GOT3 (cell line): Measurements from ENCODE around the gene MAP2K5.

Source experiments
- DNase-seq: peaks from one replicate; lab custom pipeline; 2025; ENCODE audit warnings: mixed read lengths; lab: John Stamatoyannopoulos, UW

Gene MAP2K5

DNA sequence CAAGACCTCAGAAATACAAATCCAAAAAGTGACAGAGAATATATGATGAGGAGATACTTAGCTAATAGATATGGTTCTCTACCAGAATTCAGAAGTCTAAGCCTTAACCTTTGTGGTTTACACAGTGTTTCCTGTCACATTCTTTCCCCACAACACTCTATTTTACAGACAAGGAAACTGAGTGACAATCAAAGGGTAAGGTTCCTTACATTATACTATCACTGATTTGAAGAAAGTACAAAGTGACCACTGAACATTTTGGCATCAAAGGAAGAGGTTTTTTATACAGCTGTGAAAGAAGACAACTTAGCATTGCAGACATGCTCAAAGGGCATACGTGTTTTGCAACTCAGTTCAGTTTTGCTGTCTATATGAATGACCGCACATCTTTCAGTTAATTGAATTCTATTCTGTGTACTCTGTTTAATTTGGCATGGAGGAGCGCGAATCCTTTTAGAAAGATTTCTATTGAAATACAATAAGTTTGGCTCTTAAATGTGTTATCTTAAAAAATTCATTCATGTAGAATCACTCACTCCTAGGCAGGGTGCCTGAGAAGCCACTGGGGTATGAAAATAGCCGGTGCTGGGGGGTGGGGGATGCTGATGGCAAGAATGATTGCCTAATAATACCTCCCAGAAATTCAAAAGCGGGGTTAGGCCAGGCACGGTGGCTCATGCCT lies 216.3 kb downstream of the MAP2K5 start:
- DNase-seq: no peak

DNA sequence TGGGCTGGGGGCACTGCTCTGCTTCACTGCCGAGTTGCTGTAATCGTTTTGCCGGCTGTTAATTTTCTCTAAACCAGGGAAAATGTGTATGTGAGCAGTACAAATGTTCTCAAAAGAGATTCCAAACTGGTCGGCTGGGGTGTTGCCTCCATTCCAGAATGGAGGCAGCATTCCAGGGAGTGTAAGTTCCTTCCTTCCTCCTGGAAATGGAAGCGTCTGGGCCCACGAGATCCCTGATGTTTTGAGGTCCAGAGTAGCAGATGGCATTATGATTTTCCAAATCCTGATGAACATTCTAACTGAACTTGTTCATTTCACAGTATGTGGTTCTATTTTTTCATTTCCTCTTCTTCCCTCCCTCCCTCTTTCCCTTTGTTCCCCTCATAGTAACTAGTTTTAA lies 218.4 kb downstream of the MAP2K5 start:
- no peak for DNase-seq

DNA sequence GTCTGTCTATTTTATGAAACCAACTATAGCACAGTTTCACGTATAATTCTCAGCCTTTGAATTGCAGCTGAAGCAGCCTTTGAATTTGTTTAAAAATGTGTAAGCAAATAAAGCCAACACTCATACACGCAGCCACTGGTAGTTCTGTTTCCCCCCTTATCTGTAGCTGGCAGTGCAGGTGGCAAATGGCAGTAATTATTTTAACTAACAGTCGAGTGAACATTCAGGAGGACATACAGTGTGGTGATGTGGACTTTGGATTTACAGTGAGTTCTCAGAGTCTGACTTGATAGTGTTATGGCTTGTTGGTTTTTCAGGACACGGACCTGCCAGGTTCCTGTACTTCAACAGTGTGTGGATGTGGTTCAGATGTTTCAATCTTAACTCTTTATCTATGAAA lies 218.8 kb downstream of the MAP2K5 start:
- no peak for DNase-seq

DNA sequence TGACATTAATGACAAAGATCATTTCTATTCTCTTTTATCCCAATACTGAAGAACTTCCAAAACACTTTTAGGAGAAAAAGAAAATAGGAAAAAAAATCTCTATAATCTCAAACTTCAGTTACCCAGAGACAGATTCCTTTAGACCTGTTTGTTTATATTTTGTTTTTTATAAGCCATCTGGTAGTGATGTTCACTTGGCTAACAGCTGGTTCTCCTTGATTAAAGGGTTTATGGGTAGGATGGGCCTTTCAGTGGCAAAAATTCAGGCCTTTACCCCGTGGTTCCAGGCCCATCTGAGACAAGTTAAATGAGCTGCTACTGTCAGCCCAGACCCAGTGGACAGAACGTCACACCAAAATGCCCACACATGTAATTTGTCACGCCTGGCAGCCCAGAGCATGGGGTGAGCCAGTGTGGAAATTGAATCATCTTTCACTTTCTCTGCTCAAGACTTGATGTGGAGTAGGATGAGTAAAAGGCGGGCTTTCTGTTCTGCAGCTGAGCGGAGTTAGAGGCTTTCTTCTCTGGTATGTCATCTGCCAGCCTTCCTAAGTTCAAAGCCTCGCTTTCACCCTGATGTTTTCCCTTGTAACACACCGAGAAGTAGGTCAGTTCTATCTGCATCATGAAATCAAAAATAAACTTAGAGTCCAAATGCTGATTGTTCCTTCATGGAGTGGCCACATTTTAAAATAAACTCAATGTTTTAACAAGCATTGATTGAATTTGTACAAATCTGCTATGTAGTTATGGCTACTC lies 220.3 kb downstream of the MAP2K5 start:
- no peak for DNase-seq

DNA sequence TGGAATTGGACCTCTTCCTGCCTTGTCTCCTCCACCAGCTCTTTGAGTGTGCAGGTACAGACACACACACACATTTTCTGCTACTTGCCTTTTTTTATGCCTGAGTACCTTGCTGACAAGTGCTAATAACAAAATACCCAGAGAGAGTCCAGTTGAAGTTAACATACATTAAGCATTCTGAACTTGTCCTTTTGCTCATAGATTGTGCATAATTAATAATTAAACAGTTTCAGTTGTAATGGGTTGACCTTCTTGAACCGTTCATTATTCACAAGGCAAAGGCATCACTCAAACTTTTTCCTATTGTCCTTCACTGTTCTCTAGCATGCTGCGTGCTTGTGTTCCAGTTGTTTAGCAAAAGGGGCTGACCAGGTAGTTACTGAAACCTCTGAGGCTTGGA lies 223.2 kb downstream of the MAP2K5 start:
- no peak for DNase-seq

DNA sequence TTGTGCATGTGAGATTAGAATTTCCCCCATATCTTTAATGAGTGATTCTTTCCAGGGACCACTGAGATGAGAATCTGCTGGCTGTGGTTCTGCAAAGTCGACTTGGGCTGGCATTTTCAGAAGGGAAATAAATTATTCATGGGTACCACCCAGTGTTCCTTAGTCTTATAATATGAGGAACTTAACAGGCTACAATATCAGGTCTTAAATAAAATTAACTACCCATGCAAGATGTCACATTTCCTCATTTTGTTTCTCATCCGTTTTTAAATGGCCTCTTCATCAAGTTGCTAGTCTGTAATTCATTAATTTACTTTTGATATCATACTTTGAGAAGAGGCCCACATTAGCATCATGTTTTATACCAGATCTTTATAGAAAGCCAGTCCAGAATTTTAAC lies 224.5 kb downstream of the MAP2K5 start:
- DNase-seq: no peak

DNA sequence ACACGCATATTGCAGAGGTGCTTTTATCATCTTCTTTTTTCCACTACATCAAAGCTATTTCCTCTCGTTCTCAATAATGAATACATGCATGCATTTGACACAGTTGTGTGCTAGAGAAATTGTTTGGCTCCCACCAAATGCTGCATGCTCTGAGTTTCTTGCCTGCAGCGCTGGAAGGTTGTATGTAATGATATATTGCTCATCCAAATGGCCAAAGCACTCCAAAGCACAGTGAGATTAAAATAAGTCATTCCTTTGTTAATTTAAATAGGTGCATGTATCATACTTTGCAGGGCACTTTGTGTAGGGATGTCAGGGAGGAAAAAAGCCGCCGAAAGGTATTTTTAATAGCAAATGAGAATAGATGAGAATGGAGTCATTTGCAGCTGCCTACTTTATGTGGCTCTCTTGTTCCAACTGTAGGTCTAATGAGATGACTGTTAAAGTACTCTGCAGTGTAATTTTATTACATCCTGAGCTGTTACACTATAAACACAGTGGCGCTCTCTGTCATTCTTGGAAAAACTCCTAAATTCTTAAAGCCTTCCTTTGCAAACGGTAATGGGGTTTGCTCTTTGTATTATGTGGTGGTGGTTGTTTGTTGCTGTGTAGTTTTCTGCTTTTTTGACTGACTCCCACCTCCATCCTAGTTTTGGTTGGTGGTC lies 225.9 kb downstream of the MAP2K5 start:
- DNase-seq: no peak

DNA sequence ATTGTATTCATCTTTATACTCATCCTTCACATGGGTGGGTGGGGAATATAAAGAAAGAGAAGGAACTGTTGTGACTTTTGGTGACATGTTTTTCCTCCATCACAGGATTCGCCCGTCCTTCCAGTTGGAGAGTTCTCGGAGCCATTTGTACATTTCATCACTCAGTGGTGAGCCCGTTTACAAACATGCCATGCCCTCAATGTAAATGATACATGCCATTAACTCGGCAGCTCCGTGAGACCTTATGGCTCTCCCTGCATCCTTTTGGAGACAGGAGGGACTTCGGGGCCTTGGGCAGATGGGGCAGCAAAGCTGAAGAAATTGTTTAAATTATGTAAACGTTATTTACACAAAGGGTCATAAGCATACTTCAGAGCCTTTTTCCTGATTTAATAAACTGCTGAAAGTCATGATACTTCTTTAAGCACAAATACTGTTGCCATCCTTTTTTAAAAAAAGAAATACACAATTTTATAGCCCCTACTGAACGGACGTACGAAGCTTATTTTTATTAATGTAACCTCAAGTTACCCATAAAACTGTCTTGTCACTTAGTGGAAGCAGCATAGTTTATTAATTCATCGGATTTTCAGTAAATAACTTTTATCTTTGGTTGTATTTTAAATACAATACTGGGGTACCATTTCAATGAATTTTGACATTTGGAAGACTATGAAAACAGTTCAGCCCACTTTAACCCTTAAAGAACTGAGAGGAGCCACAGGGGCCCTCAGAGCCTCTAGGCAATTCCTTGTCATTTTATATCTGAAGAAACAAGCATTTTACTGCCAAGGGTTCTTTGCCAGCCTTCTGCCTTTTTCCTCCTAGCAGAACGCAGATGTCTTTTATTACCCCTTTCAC lies 227.2 kb downstream of the MAP2K5 start:
- DNase-seq: no peak

DNA sequence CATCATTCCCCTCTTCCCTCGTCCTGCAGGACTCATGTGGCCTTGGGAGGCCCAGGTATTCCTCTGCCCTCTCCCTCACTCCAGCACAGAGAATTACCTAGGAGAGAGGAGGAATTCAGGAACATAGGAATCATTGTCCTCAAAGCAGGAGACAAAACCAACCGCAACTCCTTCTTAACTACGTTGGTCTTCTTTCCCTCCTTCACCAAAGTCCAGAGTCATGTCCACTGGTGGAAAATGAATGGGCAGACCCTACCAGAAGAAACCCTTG lies 227.8 kb downstream of the MAP2K5 start:
- no peak for DNase-seq

DNA sequence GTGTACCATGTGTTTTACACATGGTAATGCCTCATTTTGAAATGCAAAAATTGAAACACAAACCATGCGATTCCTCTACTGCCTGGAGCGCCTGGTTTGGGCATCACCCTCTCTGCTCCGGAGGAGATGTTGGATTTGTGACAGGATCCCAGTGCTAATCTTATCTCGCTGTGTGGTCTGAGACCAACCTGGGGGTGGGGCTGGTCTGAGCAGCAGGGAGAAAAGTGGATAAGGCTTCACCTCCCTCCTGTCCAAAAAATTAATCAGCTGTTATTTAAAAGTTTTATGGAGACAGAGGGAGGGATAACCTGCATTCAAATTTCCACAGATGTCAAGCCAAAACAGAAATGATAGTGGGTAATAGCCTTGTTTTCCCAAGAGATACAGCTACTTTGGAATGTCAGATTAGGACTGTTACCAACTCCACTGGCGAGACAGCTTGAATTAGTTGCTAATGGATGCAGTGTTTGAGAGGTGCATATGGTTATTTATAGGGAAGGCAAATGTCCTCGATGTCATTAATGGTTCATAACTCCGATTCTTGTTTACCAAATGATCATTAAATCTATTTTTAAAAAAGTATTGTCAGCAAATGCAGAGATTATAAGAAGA lies 228.8 kb downstream of the MAP2K5 start:
- DNase-seq: no peak

DNA sequence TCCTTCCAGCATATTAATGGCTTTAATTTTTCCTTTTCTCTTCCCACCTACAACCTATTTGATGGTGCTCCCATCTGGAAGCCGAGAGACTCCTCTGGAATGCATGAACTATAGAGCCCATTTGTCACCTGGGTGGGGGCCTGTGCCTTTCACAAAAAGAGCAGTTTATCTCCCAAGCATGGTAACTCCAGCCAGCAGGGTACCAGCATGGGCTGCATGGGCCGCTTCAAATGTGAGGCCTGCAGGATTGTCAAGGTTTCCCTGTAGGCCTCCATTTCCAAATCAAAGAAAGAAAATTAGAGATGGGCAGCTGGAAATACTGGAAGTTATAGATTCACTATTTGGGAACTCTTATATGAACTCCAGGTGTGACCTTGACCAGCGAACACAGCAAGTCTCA lies 232.1 kb downstream of the MAP2K5 start:
- no peak for DNase-seq

DNA sequence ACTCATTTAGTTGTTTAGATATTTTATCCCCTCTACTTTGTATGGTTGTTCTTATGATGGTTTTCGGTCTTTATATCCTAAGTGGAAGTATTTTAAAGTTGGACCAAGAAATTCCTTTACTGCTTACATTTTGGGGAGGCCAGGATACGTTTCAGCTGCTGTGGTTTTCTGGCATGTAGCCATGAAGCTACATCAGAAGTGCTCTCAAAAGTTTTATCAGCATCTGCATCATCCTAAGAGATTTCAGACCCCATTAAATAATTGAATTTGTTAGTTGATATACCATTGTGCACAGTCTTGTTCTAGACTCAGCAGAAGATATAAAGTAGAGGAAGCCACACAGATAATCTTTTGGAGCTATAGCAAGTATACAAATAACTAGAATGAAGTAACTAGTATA lies 232.7 kb downstream of the MAP2K5 start:
- DNase-seq: no peak

DNA sequence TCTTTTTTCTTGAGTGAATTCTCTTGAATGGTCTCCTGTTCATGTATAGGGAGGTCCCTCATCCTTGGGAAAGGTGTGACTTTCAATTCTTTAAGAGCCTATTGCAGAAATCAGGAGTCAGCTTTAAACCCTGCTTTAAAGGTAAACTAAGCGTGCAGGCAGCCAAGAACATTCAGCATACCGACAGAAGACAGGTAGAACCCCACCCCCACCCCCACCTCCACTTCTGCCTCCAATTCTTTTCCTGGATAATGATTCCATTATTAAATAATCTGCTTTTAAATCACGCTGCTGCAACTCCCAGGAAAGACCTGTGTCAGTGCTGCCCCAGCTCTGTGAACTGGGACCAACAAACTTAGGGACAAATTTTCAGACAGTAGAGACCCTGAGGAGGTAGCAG lies 233.5 kb downstream of the MAP2K5 start:
- no peak for DNase-seq

DNA sequence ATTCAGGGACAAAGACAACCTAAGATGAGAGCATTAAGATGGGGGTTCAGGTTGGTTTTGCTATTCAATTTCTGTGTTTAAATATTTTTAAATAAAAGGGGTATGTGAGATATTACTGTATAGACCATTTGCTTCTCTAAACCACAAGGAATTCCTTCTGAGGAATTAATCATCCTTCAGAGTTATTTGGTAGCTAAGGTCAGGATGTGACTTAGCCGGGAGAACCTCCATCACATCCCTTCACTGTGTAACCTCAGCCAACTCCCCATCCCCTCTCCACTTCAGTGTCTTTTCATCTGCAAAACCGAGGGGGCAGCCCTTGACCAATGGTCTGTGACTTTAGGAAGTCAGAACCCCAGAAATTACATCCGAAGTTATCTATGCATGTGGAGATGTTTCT lies 234.1 kb downstream of the MAP2K5 start:
- no peak for DNase-seq

DNA sequence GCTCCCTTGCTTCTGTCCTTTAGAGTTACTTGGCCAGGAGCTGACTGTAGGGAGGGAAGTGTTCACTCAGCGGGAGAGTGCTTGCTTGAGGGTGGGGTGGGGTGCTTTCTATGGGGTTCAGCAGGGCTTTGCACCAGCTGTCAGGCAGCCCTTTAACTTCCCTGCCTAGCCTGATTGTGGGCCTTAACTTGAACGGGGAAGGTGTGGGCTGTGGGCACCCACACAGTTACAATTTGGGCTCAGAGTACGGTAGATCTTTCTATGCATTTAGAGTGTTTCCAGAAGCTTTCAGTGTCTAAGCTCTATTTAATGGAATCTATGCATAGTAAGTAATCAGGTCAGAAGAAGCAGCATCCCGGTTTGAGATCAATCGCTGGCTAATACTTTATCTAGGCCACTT lies 234.6 kb downstream of the MAP2K5 start:
- DNase-seq: no peak

DNA sequence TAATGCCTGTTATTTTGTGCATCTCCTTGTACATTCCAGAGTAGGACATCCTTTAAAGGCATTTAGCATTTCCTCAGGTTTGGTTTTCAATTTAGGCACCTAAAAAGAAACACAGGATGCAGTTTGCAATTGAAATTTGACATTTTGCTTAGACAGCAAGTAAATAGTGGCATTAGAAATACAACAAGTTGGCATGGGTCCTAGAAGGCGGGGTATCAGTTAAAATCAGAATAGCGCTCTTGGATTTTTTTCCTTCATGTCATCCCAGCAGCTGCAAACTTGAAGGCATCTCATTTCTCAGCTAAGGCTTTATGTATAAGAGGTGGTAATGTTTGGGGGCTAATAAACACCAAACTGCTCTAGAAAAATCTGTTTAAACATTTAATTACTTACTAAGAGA lies 235.3 kb downstream of the MAP2K5 start:
- no peak for DNase-seq

DNA sequence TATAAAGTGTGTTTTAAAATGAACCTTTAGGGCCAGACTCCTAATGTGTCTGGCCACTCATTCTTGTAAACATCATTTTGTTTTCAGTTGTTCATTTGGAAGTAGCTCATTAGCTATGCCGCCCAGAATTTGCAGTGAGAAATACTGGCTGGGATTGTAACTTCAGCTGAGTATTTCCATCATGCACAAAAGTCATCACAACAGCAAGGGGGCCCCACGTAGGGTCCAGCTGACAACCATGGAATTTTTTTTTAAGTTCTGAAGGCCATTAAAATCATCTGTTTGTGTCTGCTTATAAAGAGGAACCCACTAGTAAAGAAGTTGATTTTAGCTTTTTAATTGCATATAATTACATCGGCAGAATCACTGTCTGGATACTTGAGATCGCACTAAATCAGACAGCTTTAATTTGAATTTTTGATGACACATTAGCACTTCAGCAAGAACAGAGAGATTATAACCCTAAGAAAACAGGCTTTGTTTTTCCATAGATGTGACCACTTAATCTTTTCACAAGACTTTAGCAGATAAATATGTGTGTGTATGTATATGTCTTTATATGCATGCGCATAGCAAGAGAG lies 236.6 kb downstream of the MAP2K5 start:
- DNase-seq: no peak

DNA sequence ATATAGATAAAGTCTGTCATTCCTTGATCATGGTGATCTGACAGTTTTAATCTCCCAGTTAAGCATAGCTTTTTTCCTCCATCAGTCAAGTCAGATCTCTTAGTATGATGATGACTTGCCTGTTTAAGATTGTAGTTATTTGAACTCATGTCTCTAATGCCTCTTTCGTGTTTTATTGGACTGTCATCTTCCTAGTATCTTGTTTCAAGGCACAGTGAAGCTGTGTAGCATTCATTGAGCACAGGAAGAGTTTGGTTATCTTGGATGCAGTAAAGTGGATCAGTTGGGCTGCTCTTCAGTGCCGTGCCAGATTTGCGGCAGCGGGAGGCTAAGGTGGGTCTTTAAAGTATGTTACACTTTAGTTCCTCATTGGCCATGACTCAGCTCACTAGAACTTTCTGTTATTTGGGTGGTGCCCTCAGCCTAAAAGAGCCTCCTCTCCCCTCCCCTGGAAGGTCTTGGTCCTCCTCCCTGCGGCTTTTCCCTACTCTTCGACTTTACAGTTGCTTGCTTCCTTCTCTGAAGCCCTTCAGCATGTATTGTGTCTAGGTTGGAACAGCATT lies 237.1 kb downstream of the MAP2K5 start:
- no peak for DNase-seq

DNA sequence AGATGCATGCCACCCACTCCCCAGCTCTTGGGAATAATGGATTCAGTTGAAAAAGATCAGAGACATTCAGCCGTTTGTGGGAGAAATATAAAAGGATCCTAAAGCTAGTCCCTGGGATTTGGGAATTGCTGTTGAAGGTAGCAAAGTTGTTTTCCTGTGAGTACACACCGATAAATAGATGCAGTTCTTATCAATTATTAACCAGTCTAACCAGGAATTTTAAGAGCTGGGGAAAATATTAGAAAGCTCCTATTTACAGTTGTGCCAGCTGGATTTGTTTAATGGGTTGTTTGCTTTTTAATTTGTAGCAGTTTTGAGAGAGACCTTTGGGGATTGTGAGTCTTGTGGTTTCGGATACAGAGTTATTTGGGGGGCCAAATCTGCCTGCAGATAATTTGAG lies 238.6 kb downstream of the MAP2K5 start:
- no peak for DNase-seq

DNA sequence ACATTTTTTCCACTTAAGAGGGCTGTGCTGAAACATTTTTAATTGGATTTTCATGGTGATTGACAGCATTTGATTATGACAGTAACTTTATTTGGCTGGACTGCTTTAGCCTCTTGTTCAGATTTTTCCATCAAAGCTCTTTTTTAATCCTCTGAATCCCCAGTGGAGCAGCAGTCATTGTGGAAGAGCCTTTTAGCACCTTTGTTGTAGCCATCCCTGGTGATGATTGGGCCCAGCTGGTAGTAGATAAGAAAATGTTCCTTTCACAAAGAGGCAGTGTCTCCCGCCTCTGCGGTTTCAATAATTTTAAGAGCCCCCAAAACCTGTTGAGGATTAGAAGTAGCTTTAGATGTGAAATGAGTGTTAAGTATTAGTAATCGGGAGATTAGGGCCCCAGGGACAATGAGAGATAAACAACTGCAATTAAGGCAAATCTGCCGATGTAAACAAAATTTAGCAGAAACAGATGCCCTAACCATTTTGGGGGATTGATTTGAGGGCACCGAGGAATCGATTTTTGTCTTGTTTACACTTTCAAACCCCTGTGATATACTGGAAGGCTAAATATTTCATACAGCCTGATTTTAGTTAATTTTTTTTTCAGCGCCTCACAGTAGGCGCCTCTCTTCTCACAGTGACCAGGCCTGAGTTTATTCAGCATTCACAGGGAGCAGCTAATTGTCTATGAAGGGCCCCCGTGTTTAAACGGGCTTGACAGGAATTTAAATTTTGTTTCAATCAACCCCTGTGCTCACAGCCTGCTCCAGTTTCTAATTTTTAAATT lies 239.6 kb downstream of the MAP2K5 start:
- DNase-seq: no peak

DNA sequence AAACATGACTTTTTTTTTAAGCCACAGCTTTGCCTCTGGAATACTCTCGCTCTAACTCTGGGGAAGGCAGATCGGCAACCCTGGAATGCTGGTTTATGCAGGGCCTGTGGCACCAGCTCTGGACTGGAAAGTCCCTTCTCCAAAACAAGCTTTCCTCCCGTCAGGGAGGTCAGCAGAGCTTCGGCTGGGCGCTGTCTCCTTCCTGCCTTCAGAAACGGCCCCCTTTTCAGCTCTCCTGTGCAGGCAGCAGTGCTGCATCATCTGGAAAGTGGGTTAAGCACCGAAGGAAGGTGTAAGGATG lies 240.1 kb downstream of the MAP2K5 start:
- no peak for DNase-seq
